ENCODE data around the gene MYCN.

MYCN gene

DNA sequence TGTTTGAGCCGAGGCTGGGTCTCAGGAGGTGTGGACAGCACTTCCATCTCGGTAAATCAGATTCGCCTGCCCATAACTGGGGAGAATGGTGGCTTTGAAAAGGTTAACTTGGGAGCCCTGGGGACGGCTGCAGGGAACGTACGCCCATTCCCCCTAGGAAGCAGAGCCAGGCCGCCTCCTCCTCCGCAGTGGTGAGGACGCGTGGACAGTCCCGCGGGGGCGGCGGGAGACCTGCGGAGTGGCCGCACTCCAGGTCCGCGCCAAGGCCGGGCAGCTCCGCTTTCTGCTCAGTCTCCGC is 845 bp upstream of the MYCN start:
- H3K79me2 ChIP-seq (ENCODE audit: insufficient read depth, low read length): no peaks in the 10 kb centered on the region
- no peaks in the 10 kb centered on the region for H3K27me3 ChIP-seq (ENCODE audit: low read length)
- H3F3A ChIP-seq (ENCODE audit: insufficient read depth): no peaks in the 10 kb centered on the region
- TF ChIP-seq EZH2phosphoT487 (conservative IDR thresholded peaks at IDR 0.05; ENCODE audit: low read length) (no peak), CTCF (IDR thresholded peaks at IDR 0.05; ENCODE audit: insufficient read depth, low read length, poor library complexity, severe bottlenecking) (no peak)
- H3K9me3 ChIP-seq (ENCODE audit: insufficient read depth, low read length): no peaks in the 10 kb centered on the region
- no peak overlapping the region for H2AFZ ChIP-seq (ENCODE audit: low read depth, low read length, severe bottlenecking)
- no peaks in the 10 kb centered on the region for H3K9me2 ChIP-seq (replicated peaks; ENCODE audit: insufficient read depth, low read length)
- no peak overlapping the region for H3K4me3 ChIP-seq (ENCODE audit: insufficient read depth, low read length, poor library complexity, severe bottlenecking)
- H4K20me1 ChIP-seq (ENCODE audit: low read depth, low read length): no peaks in the 10 kb centered on the region
- no peaks in the 10 kb centered on the region for H3K36me3 ChIP-seq (ENCODE audit: low read length)
- no peak overlapping the region for H3K27ac ChIP-seq (ENCODE audit: low read depth, low read length)
- no peak overlapping the region for H3K4me2 ChIP-seq (ENCODE audit: low read depth, low read length, poor library complexity, severe bottlenecking)
- H3K9ac ChIP-seq (ENCODE audit: low read length): no peak overlapping the region

DNA sequence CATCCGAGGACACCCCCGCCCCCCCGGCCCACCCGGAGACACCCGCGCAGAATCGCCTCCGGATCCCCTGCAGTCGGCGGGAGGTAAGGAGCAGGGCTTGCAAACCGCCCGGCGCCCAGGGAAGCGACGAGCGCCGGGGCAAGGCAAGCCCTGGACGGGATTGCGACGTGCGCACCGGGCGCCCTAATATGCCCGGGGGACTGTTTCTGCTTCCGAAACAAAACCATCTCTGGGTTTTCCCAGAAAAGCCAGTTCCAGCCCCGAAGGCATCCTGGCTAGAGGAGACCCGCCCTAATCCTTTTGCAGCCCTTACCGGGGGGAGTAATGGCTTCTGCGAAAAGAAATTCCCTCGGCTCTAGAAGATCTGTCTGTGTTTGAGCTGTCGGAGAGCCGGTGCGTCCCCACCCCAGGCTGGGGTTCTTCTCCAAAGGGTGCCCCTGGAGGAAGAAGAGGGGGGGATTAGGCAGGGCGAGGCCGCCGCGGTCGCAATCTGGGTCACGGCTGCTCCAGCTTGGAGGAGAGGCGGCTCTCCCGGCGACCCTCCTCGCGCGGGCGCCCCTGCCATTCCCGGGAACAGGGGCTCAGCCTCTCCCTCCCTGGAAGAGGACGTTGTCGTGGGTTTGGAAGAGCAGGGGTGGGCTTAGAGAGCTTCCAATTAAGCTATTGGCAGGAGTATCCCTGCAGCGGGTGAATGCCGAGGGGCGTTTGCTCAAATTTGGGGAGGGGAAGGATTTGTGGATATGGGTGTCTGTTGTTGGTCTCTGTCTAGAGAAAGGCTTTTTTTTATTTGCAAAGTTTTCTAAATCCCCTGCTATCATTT is 521 bp downstream of the MYCN start:
- Histone ChIP-seq H3K79me2 (ENCODE audit: insufficient read depth, low read length) (no peaks in the 10 kb centered on the region), H3K9me2 (replicated peaks; ENCODE audit: insufficient read depth, low read length) (no peaks in the 10 kb centered on the region), H3K9me3 (ENCODE audit: insufficient read depth, low read length) (no peaks in the 10 kb centered on the region), H3K4me2 (ENCODE audit: low read depth, low read length, poor library complexity, severe bottlenecking) (no peak overlapping the region), H3F3A (ENCODE audit: insufficient read depth) (no peaks in the 10 kb centered on the region), H3K27me3 (ENCODE audit: low read length) (no peaks in the 10 kb centered on the region), H3K36me3 (ENCODE audit: low read length) (no peaks in the 10 kb centered on the region), H3K9ac (ENCODE audit: low read length) (no peak overlapping the region), H3K27ac (ENCODE audit: low read depth, low read length) (no peak overlapping the region), H3K4me3 (ENCODE audit: insufficient read depth, low read length, poor library complexity, severe bottlenecking) (no peak overlapping the region), H2AFZ (ENCODE audit: low read depth, low read length, severe bottlenecking) (no peak overlapping the region), H4K20me1 (ENCODE audit: low read depth, low read length) (no peaks in the 10 kb centered on the region)
- TF ChIP-seq CTCF (IDR thresholded peaks at IDR 0.05; ENCODE audit: insufficient read depth, low read length, poor library complexity, severe bottlenecking): no peak
- no peak for TF ChIP-seq EZH2phosphoT487 (conservative IDR thresholded peaks at IDR 0.05; ENCODE audit: low read length)

DNA sequence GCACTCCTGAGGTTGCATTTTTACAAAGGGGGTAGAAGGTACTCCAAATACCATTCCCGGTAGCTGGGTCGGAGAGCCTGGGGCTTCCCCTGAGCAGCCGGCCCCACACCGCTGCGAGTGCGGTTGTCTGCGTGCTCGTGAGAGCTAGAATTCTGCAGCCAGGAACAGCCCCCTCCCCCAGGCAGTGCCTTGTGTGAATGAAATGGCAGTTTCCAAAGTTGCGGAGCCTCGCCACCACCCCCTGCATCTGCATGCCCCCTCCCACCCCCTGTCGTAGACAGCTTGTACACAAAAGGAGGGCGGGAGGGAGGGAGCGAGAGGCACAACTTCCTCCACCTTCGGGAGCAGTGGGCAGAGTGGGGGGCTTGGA is 1.1 kb downstream of the MYCN start:
- Histone ChIP-seq H3K9me3 (ENCODE audit: insufficient read depth, low read length) (no peaks in the 10 kb centered on the region), H3K4me2 (ENCODE audit: low read depth, low read length, poor library complexity, severe bottlenecking) (no peak overlapping the region), H3F3A (ENCODE audit: insufficient read depth) (no peaks in the 10 kb centered on the region), H3K27me3 (ENCODE audit: low read length) (no peaks in the 10 kb centered on the region), H3K9ac (ENCODE audit: low read length) (no peak overlapping the region), H3K4me3 (ENCODE audit: insufficient read depth, low read length, poor library complexity, severe bottlenecking) (no peak overlapping the region), H2AFZ (ENCODE audit: low read depth, low read length, severe bottlenecking) (no peak overlapping the region), H3K27ac (ENCODE audit: low read depth, low read length) (no peak overlapping the region), H3K9me2 (replicated peaks; ENCODE audit: insufficient read depth, low read length) (no peaks in the 10 kb centered on the region), H3K36me3 (ENCODE audit: low read length) (no peaks in the 10 kb centered on the region), H4K20me1 (ENCODE audit: low read depth, low read length) (no peaks in the 10 kb centered on the region), H3K79me2 (ENCODE audit: insufficient read depth, low read length) (no peaks in the 10 kb centered on the region)
- TF ChIP-seq EZH2phosphoT487 (conservative IDR thresholded peaks at IDR 0.05; ENCODE audit: low read length) (no peak), CTCF (IDR thresholded peaks at IDR 0.05; ENCODE audit: insufficient read depth, low read length, poor library complexity, severe bottlenecking) (no peak)
